Activated gamma-delta T cell treated with anti-CD3 and anti-CD28 coated beads, Interleukin-2, amount 50 U/mL, for 16 hours (primary cell): ENCODE data around the gene PRLR.
"Not testable (repeated sequence)": the region's sequence is repeated elsewhere in the genome, so short reads cannot be mapped to it uniquely, and the experiment has no call there.

Source experiments
- DNase-seq: peaks from one replicate; pipeline ENCODE4 v3.0.0-alpha.2; 2020; ENCODE audit warnings: low read depth

Gene PRLR

DNA sequence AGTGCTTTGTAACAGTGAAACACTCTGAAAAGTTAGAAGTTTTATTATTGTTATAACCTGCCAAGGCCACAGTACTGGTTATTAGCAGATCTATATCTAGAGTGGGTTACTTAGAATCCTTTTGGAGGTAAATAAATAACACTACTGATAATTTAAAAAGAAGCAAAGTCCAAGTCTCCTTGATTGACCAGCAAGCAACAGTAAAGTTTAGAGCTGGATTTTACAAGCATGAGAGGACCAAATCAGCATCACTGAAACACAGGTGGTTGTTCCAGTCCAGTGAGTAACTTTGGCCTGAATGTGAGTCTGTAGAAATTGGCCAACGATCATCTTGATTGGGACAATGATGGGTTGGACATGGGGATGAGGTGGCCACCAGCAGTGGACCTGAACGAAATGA lies 105.4 kb downstream of the PRLR start:
- no peak for DNase-seq

DNA sequence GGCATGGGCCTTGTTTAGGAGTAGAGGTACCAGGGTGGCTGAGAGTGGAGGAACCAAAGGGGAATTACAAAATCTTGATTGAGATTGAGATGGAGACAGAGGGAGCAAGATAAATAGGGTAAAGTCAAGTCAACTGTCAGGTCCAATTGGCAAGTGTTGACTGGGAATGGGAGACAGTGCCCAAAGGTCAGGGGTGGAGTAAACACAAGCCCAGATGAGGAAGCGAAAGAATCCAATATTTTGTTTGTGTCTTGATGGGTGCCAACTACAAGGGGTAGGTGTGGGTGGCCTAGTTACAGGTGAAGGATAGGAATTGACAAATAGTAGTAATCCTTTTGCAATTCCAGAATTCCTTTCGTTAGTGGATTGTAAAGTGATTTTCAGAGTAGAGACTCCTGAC lies 107.5 kb downstream of the PRLR start:
- DNase-seq, result no peak

DNA sequence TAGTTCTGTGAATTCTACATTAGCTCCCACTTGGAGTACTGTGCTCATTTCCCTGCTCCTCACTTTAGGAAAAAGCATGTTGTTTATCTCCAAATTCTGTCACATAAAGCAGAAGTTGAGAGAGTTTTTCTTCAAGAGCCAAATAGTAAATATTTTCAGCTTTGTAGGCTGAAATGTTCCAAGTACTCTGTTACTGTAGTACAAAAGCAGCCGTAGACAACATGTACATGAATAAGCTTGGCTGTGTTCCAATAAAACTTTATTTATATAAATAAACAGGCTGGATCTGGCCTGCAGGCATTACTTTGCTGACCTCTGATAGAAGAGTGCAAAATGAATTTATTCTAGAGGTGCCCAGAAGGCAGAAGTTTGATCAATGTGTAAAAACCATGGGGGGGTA lies 109.6 kb downstream of the PRLR start:
- no peak for DNase-seq

DNA sequence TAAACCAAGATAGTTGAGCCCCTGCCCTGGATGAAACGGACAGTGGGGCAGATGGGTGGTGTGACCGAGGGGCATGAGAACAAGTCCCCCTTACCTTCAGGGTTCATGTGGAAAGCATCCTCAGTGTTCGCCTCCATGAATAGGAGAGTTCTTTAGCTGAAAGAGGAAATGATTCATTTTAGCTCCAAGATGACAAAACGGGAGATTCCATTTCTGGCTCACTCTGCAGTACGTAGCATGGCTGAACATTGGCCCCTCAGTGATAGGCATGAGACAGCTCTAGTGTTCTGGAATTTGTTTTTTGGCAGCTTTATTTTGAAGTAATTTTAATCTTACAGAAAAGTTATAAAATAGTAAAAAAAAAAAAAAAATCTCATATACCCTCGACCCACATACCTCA lies 112.3 kb downstream of the PRLR start:
- DNase-seq, result no peak

DNA sequence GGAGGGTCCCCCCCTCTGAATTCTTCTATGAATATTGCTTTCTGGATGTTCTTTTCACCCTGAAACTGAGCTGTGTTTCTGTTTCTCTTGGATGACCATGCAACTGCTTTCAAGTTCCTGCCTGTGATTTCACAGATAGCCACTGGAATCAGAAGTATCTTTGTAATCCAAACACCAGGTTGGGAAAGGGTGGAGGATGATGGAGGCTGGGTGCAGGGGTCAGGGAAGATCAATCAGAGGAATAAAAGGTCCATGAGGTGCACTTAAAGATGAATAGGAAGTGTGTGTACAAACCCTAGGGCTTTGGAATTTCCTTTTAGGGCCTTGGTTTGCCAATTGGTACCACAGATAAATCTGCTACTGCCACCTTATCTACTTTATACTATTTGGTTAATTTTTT lies 114.4 kb downstream of the PRLR start:
- no peak for DNase-seq

DNA sequence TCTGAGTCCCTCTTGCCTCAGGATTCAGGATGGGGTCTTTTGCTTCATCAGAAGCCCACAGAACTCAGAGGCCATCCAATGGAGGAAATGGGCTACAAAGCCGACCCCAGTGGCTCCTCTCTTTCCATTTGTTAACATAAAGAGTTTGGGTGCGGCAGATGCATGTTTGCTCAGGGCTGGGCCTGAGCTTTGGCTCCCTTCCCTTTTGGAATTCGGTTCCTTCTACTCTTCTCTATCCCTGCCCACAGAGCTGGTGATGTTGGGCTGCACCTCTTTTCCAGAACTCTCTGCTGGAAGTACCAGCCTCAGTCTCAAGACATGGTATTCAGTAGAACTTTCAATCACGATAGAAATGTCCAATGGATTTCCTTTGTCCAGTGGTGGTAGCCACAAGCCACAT lies 115.6 kb downstream of the PRLR start:
- no peak for DNase-seq

DNA sequence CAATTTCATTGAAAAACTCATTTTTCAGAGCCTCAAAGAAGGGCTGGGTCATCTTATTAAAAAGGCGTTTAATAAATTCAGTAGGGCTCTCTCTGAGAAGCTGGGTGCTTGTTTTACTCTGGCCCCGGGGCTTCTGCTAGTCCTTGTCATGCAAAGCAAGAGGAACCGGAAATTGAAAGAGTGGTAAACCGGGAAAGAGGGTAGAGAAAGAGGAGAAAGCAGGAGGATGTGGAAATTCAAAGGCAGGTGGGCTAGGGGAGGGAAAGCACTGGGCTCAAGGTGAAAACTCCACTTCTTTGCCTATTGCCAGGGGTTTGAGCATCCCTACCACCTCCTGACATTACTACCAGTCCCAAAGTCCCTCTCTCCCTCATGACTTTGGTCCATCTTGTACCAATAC lies 118.0 kb downstream of the PRLR start:
- no peak for DNase-seq

DNA sequence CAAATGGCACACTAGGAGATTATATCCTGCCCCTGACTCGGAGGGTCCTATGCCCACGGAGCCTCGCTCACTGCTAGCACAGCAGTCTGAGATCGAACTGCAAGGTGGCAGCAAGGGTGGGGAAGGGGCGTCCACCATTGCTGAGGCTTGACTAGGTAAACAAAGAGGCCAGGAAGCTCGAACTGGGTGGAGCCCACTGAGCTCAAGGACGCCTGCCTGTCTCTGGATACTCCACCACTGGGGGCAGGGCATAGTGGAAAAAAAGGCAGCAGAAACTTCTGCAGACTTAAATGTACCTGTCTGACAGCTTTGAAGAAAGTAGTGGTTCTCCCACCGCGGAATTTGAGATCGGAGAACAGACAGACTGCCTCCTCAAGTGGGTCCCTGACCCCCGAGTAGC lies 125.7 kb downstream of the PRLR start:
- DNase-seq, result not testable (repeated sequence)

DNA sequence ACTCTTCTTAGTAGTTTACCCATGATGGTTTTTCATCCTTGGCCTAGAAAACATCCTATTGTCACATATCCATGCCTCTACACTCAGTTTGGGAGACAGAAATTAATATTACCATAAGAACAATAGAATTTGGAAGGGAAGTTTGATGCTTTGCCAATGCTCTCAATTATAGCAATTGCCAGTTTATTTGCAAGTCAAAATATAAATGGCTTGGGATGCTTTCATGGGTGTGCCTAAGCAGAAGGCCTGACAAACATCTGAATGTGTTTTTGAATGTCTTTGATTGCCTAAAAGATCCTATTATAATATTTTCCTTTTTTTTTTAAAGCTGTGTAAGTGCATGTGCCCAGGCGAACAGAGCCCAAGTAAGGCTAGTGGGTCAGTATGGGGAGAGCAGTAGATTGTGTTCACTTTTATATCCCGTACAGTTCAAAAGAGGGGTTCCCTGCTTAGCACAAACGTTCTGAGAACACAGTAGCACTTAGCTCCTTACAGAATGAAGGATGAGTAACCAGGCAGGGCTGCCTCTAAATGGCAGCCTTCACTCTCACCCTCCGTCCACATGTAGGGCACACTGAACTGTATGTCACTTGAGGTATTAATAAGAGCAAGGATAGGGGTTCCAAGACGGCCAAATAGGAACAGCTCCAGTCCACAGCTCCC lies 126.5 kb downstream of the PRLR start:
- no peak for DNase-seq

DNA sequence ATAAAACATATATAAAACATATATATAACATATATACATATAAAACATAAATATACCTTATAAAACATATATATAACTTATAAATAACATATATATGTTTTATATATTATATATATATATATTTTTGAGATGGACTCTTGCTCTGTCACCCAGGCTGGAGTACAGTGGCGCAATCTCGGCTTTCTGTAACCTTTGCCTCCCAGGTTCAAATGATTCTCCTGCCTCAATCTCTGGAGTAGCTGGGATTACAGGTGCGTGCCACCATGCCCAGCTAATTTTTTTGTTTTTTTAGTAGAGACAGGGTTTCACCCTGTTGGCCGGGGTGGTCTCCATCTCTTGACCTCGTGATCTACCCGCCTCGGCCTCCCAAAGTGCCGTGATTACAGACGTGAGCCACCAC lies 128.6 kb downstream of the PRLR start:
- DNase-seq, result not testable (repeated sequence)

DNA sequence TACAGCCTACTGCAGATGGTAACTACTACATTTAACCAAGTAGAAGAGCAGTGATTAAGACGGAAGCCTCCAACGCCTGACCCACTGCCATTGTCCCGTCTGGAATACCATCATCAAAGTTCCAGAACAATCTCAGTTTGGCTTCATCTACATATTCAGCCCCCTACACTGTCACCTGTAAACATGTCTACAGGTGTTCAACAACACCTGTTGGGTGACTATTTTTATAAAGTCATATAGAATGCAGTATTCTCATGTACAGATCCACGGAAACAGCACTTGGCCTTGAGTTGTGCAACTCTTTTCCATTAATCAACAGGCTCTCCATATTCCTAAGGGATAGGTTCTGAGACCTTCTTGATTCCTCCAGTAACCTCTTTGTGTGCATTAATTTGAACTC lies 129.3 kb downstream of the PRLR start:
- DNase-seq, result no peak

DNA sequence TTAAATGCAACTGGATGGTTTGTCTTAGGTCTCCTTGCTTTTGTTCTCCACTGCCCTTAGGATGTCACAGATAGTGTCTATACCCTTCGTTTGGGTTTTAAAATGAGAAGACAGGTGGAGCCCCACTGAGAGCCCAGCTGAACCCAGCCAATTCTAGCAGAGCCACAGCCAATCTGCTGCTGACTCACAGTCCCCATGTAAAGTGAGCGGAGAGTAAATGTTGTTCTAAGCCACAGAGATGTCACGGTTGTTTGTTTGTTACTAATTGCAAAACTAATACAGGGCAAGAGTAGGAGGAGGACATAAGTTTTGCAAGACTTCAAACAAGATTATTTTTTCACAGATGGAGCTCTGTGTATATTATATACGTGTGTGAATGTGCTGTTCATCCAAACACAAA lies 132.1 kb downstream of the PRLR start:
- DNase-seq, result no peak

DNA sequence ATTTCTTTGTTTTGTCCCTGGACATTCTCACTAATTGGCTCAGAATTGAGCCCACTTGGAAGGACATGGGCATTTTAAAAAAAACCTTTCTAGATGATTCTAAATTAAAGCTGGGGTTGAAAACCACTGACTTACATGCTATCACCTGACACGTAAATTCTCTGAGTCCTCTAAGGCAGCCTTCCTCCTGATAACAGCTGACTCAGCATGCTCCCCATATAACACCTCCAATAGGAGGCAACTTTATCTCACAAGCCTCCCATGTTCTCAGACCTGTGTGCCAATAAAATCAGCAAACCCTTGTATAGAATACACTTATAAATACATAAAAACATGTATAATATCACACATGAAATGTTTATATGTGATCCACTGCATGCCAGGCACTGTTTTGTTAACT lies 133.4 kb downstream of the PRLR start:
- DNase-seq, result no peak

DNA sequence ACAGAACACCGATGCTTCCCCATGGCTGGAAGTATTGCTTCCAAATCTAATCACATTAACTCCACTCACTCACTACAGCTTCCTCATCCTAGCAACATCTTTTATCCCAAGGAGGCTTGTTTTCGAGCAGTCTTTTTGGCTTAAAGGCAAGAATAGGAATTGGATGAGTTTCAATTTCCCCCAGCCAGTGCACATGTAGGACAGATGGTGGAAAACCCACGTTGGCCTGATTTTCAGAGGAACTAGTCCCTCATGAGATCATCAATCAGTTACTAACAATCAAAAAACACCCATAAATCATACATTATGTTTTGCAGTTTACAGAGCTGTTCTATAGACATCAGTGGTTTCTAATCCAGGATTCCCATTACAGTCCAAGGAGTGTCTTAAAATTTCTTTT lies 134.1 kb downstream of the PRLR start:
- no peak for DNase-seq

DNA sequence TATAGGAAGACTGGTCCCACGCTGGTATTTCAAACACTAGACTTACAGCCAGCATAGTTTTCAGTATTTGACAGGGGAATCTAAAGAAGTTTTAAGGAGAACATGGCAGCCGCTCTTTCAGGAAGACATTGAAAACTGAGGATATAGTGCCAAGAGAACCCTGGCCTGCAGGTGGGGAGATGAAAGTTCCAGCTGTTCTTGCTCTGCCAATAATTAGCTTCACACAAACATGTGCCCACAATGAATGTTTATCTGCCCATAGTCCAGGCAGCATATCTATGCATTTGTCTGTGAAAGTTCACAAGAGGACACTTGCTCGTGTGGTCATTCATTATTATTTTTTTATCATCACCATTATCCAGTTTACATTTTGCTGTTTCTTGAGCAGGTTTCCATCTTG lies 134.9 kb downstream of the PRLR start:
- no peak for DNase-seq

DNA sequence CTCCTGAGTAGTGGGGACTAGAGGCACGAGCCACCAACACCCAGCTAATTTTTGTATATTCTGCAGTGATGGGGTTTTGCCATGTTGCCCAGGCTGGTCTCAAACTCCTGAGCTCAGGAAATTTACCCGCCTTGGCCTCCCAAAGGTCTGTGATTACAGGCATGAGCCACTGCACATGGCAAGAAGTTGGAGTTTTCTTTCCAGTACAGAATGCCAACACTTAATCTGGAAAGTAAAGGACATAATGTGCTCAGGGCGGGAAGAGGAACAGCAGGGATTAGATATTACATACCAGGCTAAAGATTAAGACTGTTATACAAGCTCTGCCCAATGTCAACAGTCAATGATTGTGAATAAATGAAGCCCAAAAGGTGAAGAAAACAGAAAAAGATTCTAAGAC lies 135.3 kb downstream of the PRLR start:
- DNase-seq, result no peak

DNA sequence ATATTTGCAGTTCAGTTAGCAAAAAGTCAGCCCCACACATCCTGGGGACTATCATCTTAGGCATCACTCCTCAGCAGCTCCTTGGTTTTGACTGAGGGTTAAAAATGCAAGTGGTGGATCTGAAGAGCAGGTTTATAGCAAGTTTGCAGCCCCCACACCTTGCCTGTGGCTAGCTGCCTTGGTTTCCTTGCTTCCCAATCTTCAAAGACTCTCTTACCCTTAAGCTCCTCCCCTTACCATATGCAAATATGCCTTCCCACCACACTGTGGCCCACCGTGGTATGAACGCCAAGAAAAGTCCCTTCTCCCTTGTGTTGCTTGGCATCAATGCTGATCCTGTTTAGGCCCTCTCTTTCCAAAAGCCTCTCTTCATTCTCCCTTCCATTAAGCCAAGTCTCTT lies 137.6 kb downstream of the PRLR start:
- DNase-seq, result no peak

DNA sequence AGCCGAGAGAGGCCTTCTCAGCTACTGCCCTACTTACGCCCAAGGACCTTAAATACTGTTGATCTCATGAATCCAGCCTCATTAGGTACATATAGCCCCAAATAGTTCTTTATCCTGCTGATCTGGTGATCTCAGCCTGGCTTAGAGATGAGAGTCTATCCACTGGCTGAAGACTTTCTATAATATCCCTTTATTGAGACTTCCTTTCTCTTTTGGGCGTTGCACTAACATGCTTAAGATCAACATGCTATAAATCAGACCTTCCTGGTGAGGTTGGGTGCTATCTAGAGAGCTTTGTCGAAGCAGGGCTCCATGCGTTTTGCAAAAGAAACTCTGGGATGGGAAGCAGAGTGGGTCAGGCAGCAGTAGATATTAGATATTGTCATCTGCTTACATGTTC lies 138.6 kb downstream of the PRLR start:
- DNase-seq, result no peak

DNA sequence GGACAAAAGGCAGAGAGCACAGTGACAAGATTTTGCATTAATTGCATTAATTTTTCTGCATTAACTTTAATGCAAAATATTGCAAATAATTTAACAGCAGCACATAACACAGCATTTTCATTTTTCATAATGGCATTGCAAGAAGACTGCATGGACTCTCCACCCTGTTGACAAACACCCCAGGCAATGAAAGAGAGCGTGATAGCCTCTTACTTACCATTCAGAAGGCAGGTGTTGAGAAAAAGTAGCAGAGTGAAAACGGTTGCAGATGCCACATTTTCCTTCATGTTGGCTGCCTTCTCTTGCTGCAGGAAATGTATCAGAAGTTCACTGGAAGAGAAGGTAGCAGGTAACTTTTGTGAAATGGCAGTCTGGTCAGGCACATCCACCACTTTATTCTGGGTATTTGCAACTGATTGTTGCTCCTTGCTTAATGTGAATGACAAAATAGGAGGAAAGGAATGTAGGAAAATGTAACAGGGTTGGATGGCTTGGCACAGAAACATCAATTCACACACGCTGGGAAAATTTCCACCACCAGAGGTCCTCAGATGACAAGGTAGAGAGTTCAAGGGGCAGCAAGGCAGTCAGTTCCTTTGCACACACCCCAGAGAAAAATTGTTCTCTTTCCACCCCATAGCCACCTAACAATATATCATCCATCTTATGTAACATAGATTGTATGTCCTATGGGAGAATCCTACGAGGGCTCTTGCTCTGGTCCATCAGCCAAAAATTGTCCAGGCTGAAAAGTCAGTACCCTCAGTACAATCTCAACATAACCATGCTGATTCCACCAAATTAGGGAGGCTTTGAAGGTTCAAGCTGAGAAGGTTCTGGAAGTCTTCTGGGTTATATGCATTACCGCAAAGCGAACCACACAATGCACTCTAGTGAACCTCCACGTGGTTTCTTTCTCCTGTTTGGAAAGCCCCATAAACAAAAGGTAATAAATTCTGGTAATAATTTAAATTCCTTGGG lies 140.7 kb downstream of the PRLR start:
- DNase-seq, result peak; percentile 32

DNA sequence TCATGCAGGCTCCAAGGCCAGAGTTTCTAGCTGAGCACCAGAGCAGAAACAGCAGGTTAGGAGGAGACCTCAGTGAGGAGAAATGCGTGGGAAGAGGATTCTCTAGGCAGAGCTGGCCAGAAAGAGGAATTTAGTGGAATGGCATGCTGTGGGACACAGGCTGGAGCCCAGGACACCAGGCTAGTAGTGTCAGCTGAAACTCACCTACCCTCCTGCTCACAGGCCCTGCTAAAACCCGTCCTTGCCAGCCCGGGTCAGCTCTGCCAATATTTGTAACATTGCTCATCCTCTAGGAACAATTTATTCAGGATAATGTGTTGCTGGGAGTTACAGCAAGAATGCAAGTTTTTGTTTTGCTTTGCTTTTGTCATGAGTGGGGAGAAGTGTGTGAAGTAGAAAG lies 142.3 kb downstream of the PRLR start:
- no peak for DNase-seq

DNA sequence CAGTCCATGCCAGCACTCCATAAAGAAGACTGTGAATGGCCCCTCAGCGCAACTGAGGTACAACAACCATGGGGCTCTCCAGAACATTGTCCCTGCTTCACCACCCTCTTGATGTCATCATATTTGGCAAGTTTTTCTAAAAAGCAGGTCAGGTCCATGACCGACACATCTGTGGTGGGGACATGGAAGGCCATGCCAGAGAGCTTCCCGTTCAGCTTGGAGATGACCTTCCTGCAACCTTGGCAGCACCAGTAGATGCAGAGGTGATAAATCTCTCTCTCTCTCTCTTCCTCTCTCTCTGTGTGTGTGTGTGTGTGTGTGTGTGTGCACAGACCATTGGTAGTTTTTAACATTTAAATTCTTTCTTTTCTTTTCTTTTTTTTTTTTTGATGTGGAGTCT lies 147.1 kb downstream of the PRLR start:
- DNase-seq, result no peak

DNA sequence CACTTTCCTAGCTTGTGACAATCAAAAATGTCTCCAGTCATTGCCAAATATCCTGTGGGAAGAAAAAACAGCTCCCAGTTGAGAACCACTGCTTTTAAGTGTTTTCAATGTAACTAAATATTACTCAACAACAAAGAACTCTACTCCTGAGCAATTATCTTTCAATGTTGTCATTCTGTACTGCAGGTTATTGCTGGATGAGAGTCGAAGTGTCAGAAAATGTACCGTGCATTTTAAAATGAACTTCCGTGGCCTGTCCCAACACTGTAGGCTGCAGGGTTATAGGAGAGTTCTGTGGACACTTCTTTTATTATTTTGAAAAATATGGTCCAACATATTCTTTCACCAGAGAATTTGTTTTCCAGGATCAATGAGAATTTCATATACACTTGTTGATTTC lies 147.8 kb downstream of the PRLR start:
- DNase-seq, result no peak

DNA sequence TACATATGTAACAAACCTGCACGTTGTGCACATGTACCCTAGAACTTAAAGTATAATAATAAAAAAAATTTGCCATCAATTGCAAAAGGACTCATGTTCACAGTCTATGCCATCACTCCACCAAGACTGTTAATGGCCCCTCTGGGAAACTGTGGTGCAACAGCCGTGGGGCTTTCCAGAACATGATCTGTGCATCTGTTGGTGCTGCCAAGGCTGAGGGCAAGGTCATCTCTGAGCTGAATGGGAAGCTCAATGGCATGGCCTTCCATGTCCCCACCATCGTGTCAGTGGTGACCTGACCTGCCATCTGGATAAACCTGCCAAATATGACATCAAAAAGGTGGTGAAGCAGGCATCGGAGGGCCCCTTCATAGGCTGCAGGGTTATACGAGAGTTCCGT lies 149.2 kb downstream of the PRLR start:
- DNase-seq, result no peak

DNA sequence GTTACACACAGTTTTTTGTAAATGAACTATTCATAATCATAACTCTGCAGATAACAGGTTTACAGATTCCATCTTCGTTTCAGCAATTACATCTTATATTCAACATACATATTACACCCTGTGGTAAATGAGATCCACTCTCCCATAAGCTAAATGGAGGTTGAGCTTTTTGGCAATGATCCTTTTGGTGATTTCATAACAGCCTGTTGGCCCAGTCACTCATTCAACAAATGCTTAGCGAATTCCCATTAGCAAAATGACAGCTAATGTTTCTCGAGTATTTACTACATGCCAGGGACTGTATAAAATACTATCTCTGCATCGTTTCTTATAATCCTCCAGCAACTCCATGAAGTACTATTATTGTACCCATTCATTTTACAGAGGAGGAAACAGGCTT lies 157.1 kb downstream of the PRLR start:
- no peak for DNase-seq
